Measurements from ENCODE around the gene CCL19.

Gene CCL19

DNA sequence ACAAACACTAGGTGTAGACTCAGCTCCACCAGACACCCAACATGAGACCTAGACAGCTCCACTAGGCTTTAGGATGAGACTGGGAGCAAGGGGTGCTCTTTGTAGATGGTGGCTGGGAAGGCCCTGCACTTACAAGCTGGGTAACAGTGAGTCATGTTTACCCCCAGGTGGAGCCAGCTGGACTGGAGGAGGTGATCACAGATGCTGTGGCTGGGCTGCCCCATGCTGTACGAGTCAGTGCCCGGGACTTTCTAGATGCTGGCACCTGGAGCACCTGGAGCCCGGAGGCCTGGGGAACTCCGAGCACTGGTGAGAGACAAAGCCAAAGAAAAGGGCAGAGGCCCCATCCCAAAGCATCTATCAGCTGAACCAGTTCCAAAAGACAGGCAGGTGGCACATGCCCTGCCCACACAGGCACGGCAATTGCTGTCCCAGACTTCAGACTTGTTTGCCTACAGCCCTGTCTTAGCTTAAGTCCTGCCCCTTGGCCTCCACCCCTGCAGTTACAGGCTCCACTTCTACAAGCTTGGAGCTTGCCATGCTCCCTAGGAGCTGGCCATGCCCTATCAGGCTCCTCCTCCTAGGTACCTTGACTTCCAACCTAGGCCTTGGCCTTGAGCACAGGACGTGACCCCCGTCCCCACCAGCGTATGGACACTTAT lies 31.4 kb downstream of the CCL19 start:
- DNase-seq = no peak

DNA sequence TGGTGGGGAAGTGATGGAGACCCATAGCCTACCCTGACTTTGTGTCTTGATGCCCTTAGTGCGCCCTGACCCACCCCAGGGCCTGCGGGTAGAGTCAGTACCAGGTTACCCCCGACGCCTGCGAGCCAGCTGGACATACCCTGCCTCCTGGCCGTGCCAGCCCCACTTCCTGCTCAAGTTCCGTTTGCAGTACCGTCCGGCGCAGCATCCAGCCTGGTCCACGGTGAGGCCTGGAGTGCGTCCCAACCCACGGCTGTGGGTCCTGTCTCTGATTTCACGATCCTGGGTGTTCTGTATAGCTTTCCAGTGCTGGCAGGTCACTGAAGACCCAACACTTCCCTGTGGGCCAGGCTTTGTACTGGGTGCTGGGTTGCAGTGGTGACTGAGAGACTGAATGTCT lies 32.6 kb downstream of the CCL19 start:
- DNase-seq = no peak

DNA sequence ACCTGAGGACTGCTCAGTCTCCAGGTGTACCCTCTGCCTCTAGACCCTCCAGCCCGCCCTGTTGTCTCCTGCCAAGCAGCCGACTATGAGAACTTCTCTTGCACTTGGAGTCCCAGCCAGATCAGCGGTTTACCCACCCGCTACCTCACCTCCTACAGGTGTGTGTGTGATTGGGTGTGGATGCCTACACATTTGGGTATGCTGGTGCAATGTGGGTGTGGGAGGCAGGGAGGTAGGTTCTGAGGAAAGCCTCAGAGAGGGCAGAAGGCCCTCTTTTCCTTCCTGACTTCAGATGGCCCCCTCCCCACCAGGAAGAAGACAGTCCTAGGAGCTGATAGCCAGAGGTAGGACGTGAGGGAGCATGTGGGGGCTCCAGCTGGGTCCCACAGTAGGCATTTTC lies 34.1 kb downstream of the CCL19 start:
- no peak for DNase-seq

DNA sequence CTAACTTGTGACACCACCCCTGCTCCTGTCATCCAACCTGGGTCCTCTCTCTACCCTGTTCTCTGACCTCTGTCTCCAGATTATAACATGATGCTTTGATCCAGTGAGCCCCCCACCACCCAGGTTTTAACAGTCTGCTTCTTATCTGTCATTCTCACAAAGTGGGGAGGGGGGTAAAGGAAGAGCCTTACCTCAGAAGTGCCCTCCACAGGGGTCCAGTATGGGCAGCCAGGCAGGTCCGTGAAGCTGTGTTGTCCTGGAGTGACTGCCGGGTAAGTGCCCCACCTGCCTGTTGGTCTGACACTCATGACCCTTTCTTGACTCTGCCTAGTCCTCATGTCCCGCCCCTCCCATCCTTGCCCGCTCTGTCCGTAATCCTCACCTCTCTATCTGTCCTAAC lies 35.7 kb downstream of the CCL19 start:
- no peak for DNase-seq

- peak; percentile 18 for DNase-seq
Measured at GRCh38 chr9:34654323-34655051, 36.6 kb downstream of the CCL19 start.

DNA sequence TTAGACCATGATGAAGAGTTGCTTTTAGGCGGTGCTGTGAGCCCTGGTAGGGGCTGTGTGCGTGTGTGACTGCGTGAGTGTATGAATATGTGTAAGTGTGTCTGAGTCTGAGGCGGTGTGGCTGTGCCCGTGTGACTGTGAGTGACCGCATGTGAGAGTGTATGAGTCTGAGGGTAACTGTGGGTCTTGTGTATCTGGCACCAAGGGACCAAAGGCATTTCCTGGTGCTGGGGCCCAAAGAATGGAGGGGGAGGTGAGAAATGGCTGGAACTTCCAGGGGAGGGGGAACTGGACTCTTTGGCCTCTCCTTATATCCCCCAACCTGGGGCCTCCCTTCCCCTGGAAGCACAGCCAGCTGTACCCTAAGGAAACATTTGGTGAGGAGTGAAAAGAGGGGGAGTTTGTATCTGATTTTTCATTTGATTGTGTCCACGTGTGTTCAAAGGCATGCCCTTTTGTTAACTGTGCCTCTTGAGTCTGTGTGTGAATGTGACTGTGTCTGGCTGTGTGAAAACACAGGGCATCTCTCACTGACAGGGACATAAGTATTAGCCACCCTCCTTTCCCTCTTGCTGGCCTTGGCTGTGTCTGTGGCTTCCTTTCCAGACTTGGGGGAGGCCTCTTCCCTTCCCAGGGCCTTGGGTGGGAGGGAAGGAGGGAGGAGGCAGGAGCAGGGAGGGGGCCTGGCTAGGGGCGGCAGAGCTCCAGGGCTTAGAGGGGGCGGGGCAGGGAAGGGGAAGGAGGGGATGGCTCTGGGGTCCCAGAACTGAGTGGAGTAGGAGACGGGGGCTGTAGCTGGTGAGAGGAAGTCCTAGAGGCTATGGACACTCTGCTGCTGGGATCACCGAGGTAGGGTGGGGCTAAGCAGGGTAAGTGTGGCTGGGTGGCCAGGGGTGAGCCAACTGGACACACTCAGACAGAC lies 37.7 kb downstream of the CCL19 start:
- DNase-seq = no peak

GRCh38 chr9:34652602-34653000 lies 38.5 kb downstream of the CCL19 start:
- DNase-seq = no peak

- DNase-seq = no peak
Measured at GRCh38 chr9:34651876-34652601, 39.0 kb downstream of the CCL19 start, which contains the start of gene IL11RA. TSS of gene IL11RA (plus strand) at chr9:34652185. CDS start at chr9:34655218, 3,033 bp downstream.

GRCh38 chr9:34651321-34651720 lies 39.8 kb downstream of the CCL19 start:
- no peak for DNase-seq

- DNase-seq = no peak
Measured at GRCh38 chr9:34650816-34651215, 40.3 kb downstream of the CCL19 start.

DNA sequence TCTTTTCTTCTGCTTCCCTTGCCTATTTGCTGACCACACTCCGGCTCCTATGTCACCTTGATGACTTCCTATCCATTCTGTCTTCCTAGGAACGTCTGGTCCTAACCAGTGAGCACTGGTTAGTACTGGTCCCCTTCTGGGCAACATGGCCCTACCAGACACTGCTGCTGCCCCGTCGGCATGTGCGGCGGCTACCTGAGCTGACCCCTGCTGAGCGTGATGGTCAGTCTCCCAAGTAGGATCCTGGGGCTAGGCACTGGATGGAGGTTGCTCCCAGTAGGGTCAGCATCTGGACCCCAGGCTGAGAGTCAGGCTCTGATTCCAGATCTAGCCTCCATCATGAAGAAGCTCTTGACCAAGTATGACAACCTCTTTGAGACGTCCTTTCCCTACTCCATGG lies 42.4 kb downstream of the CCL19 start:
- no peak for DNase-seq

DNA sequence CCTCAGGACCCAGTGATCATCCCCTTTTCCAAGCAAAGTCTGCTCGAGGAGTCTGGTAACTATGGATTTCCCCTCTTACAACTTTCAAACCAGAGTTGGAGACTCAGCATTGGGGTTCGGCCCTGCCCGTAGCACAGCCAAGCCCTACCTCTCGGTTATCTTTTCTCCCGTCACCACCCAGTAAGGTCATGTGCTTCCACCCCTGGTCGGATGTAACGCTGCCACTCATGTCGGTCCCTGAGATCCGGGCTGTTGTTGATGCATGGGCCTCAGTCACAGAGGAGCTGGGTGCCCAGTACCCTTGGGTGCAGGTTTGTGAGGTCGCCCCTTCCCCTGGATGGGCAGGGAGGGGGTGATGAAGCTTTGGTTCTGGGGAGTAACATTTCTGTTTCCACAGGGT lies 43.4 kb downstream of the CCL19 start:
- DNase-seq = no peak

DNA sequence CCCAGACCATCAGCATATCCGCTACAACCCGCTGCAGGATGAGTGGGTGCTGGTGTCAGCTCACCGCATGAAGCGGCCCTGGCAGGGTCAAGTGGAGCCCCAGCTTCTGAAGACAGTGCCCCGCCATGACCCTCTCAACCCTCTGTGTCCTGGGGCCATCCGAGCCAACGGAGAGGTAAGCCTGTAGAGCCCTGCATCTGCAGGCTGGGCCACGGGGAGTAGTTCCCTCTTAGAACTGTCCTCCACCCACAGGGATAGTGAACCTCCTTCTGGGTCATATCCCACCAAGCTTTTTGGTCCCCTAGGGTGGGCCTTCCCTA lies 44.0 kb downstream of the CCL19 start:
- DNase-seq = no peak

- DNase-seq = peak; percentile 65
Measured at GRCh38 chr9:34646211-34647083, 44.6 kb downstream of the CCL19 start, which contains the start of gene GALT. TSS of gene GALT (plus strand) at chr9:34646675. CDS start at chr9:34646705, 30 bp downstream.

GRCh38 chr9:34644766-34645314 lies 46.2 kb downstream of the CCL19 start:
- DNase-seq = no peak

DNA sequence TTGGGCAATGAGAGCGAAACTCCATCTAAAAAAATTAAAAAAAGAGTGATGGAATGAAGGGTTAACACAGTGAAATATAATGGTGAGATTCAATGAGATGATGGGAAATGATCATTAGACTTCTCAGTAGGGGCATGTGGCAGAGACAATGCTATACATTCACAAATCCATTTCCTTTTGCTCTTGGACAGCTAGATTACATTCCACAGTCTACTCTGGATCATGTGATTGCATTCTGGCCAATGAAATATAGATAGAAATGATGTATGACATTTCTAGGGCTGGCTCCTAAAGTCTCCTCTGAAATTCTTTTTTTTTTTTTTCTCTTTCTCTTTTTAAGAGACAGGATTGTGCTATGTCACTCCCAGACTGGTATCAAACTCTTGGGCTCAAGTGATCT lies 48.4 kb downstream of the CCL19 start:
- DNase-seq = no peak

Measured in NCI-H2171 (cell line).